Smooth muscle cell of the umbilical artery (primary cell): ENCODE measurements around the gene IGLL1. TPM values are rescaled to one million over a fixed set of nuclear protein-coding genes. Genes with fewer than 3 reads are reported as not detected.

Experiments
- total RNA-seq: library from RNA; depleted of rRNA; stranded (reverse); fragments of >200 nt; gene quantifications from 2 replicates; pipeline ENCODE4 v1.2.3, GENCODE V29; 2014

The IGLL1 gene
- total RNA-seq, result not detected in 2 replicates

DNA sequence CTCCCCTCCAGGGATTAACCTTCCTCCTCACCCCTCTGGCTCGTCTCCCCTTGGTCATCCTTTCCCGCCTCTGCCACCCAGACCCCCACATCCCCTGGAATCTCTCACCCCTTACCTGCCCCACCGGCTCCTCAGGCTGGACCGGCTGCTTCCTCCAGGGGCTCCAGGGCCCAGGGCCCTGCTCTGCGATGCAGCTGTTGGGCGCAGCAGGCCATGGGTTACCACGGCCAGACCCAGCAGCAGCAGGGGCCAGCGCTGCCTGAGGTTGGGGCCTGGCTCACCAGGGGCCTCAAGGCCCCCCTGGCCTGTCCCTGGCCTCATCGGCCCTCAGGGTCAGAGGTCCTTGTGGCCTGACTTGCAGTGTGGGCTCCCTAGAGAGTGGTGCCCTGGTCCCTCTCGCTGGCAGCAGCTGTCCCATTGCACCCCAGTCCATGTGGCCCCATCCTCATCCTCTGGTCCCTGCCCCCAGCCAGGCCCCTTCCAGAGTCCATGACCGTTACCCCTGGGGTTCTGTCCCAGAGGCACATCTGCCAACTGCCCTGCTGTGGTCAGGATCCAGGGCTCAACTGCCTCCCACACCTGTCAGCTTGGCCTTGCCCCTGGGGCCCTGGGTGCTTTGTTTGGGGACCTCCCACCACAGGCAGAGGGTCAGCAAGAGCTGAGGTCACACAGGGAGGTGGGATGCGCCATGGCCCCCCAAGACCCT lies at the start of gene IGLL1:
Gene IGLL1 (minus strand): TSS at position 421 of the 706 bp plus-strand sequence. CDS start 100 bp downstream, at position 321.

Other genes starting within 250 kb of the IGLL1 start
- gene DRICH1, start 52.0 kb upstream of the IGLL1 start, total RNA-seq, result not detected in 2 replicates
- not detected in 2 replicates for gene RGL4, start 110.7 kb upstream of the IGLL1 start, total RNA-seq
- 4.2 and 6.7 TPM in 2 replicates for gene ZNF70, start 170.8 kb upstream of the IGLL1 start, total RNA-seq
- gene VPREB3, start 174.1 kb upstream of the IGLL1 start, total RNA-seq, result not detected in 2 replicates
- gene C22orf15, start 182.7 kb upstream of the IGLL1 start, total RNA-seq, result 1.2 and 3.3 TPM in 2 replicates
- gene CHCHD10, start 187.7 kb upstream of the IGLL1 start, total RNA-seq, result 3.0 and 4.3 TPM in 2 replicates
- 14.0 and 15.4 TPM in 2 replicates for gene MMP11, start 192.6 kb upstream of the IGLL1 start, total RNA-seq
- 17.5 and 42.7 TPM in 2 replicates for gene SMARCB1, start 206.7 kb upstream of the IGLL1 start, total RNA-seq